HEK293 (cell line): ENCODE data around the gene ZSWIM3.

Source experiments
- CTCF ChIA-PET: fragments of 350-600 bp; formaldehyde crosslinking; extraction: SDS; loops from one replicate; lab custom pipeline; 2021; ENCODE audit warnings: antibody characterized with exemption; lab: Yijun Ruan, JAX
- POLR2A ChIA-PET: fragments of 300-600 bp; formaldehyde crosslinking; extraction: SDS; loops from one replicate; lab custom pipeline; 2020; ENCODE audit warnings: antibody characterized with exemption, inconsistent platforms; lab: Yijun Ruan, JAX
- H3K27ac ChIP-seq: fragments of 200-500 bp; sonication (Bioruptor generic); 2 replicates; pipeline ENCODE4 v1.5.1; 2014; ENCODE audit warnings: low read depth, low read length, control low read depth, inconsistent platforms; ENCODE audit errors: extremely low read depth
- H3K36me3 ChIP-seq, 2 experiments: fragments of 200-500 bp in 1 of 2; sonication (Bioruptor generic) in 1 of 2; 1 replicate in 1 of 2; 2 replicates in 1 of 2; pipeline ENCODE4 v1.5.1; 2014 to 2017; ENCODE audit warnings: inconsistent platforms in 2 of 2, low read length in 2 of 2; ENCODE audit not compliant: control insufficient read depth in 2 of 2, insufficient read depth in 1 of 2
- H3K4me1 ChIP-seq: fragments of 200-500 bp; sonication (Bioruptor generic); 2 replicates; pipeline ENCODE4 v1.5.1; 2014; ENCODE audit warnings: mild to moderate bottlenecking, low read length, inconsistent platforms; ENCODE audit not compliant: control insufficient read depth, insufficient read depth
- H3K4me3 ChIP-seq: 2 replicates; pipeline ENCODE4 v1.5.1; 2011; ENCODE audit warnings: low read depth, mild to moderate bottlenecking, control low read depth, low read length, moderate library complexity
- H3K9me3 ChIP-seq: fragments of 200-500 bp; sonication (Bioruptor generic); 2 replicates; pipeline ENCODE4 v1.5.1; 2014; ENCODE audit warnings: low read depth, low read length, inconsistent platforms; ENCODE audit not compliant: control insufficient read depth, insufficient read depth
- ELK4 ChIP-seq: IDR thresholded peaks from 2 replicates; pipeline ENCODE4 v1.6.1; 2011; ENCODE audit warnings: mild to moderate bottlenecking, low read depth, low read length, borderline replicate concordance
- IKZF3 ChIP-seq: fragments of 450-650 bp; IDR thresholded peaks from 2 replicates; pipeline ENCODE4 v1.5.0; 2018; ENCODE audit warnings: missing biosample characterization, mild to moderate bottlenecking, missing genetic modification characterization, moderate library complexity
- PRDM10 ChIP-seq: fragments of 450-650 bp; formaldehyde crosslinking; IDR thresholded peaks from 2 replicates; pipeline ENCODE4 v1.5.1; 2016; ENCODE audit warnings: missing biosample characterization, missing genetic modification characterization
- PRDM6 ChIP-seq: fragments of 450-650 bp; formaldehyde crosslinking; IDR thresholded peaks from 2 replicates; pipeline ENCODE4 v1.5.1; 2017; ENCODE audit warnings: missing biosample characterization, missing genetic modification characterization
- SCRT1 ChIP-seq: fragments of 450-650 bp; formaldehyde crosslinking; IDR thresholded peaks from 2 replicates; pipeline ENCODE4 v1.5.1; 2016; ENCODE audit warnings: missing biosample characterization, missing genetic modification characterization, borderline replicate concordance
- SCRT2 ChIP-seq: fragments of 450-650 bp; formaldehyde crosslinking; IDR thresholded peaks from 2 replicates; pipeline ENCODE4 v1.5.1; 2016; ENCODE audit warnings: missing biosample characterization, missing genetic modification characterization
- SP7 ChIP-seq: fragments of 450-650 bp; formaldehyde crosslinking; IDR thresholded peaks from 2 replicates; pipeline ENCODE4 v1.5.1; 2016; ENCODE audit warnings: missing biosample characterization, missing genetic modification characterization
- ZBTB17 ChIP-seq: fragments of 450-650 bp; formaldehyde crosslinking; IDR thresholded peaks from 2 replicates; pipeline ENCODE4 v1.5.1; 2016; ENCODE audit warnings: missing biosample characterization, missing genetic modification characterization
- ZBTB6 ChIP-seq: fragments of 450-650 bp; formaldehyde crosslinking; IDR thresholded peaks from 2 replicates; pipeline ENCODE4 v1.5.1; 2017; ENCODE audit warnings: missing biosample characterization, missing genetic modification characterization
- ZIC2 ChIP-seq: fragments of 450-650 bp; formaldehyde crosslinking; IDR thresholded peaks from 2 replicates; pipeline ENCODE4 v1.5.1; 2016; ENCODE audit warnings: missing biosample characterization, missing genetic modification characterization
- ZNF140 ChIP-seq: fragments of 450-650 bp; formaldehyde crosslinking; IDR thresholded peaks from 2 replicates; pipeline ENCODE4 v1.5.1; 2016; ENCODE audit warnings: missing biosample characterization, missing genetic modification characterization
- ZNF155 ChIP-seq: fragments of 450-650 bp; formaldehyde crosslinking; IDR thresholded peaks from 2 replicates; pipeline ENCODE4 v1.5.1; 2016; ENCODE audit warnings: missing biosample characterization, missing genetic modification characterization
- ZNF157 ChIP-seq: fragments of 450-650 bp; formaldehyde crosslinking; IDR thresholded peaks from 2 replicates; pipeline ENCODE4 v1.5.1; 2016; ENCODE audit warnings: missing biosample characterization, missing genetic modification characterization
- ZNF223 ChIP-seq: fragments of 450-650 bp; formaldehyde crosslinking; IDR thresholded peaks from 2 replicates; pipeline ENCODE4 v1.5.1; 2016; ENCODE audit warnings: missing biosample characterization, missing genetic modification characterization
- ZNF341 ChIP-seq: fragments of 450-650 bp; formaldehyde crosslinking; IDR thresholded peaks from 2 replicates; pipeline ENCODE4; 2016; ENCODE audit warnings: low read depth, missing biosample characterization, missing genetic modification characterization
- ZNF423 ChIP-seq: fragments of 450-650 bp; formaldehyde crosslinking; IDR thresholded peaks from 2 replicates; pipeline ENCODE4 v1.5.1; 2016; ENCODE audit warnings: missing biosample characterization, missing genetic modification characterization
- ZNF449 ChIP-seq: fragments of 450-650 bp; formaldehyde crosslinking; IDR thresholded peaks from 2 replicates; pipeline ENCODE4 v1.5.1; 2017; ENCODE audit warnings: missing biosample characterization, mild to moderate bottlenecking, missing genetic modification characterization, moderate library complexity
- ZNF600 ChIP-seq: fragments of 450-650 bp; formaldehyde crosslinking; IDR thresholded peaks from 2 replicates; pipeline ENCODE4 v1.5.1; 2016; ENCODE audit warnings: missing biosample characterization, missing genetic modification characterization
- ZNF701 ChIP-seq: fragments of 450-650 bp; formaldehyde crosslinking; IDR thresholded peaks from 2 replicates; pipeline ENCODE4 v1.5.1; 2016; ENCODE audit warnings: missing biosample characterization, missing genetic modification characterization

Gene ZSWIM3

GRCh38 chr20:45842169-45842812 lies 15.1 kb upstream of the ZSWIM3 start:
- CTCF ChIA-PET: interaction anchor here (0.8 kb wide), 1 partner anchor 43 kb away, joined by 4 read pairs; no protein-coding TSS in a partner anchor
- Histone ChIP-seq H3K27ac (no peak overlapping the region), H3K36me3 (peaks cover 5 to 71% of the 10 kb centered on the region in 2 experiments; a peak in 2 of 3 replicates), H3K9me3 (no peaks in the 10 kb centered on the region), H3K4me1 (no peaks in the 10 kb centered on the region), H3K4me3 (no peak overlapping the region)
- POLR2A ChIA-PET: interaction anchor here (0.9 to 1.3 kb wide), 3 partner anchors 12 to 92 kb away, joined by 3 to 4 read pairs (median 3); partner anchors contain the start of gene PCIF1
- TF ChIP-seq SP7 (tag by site-specific recombination) (peak; percentile 47; the same call in 1 of the 2 replicates), ZNF341 (peak; percentile 64), ZBTB17 (tag by site-specific recombination) (0 out of 2 replicates have a peak, but pooled peaks have one; percentile 27), PRDM6 (tag by site-specific recombination) (no peak)
- TF ChIP-seq, all 188 proteins: peak for 3

- Histone ChIP-seq H3K36me3 (peaks cover 5 to 78% of the 10 kb centered on the region in 2 experiments; a peak in 2 of 3 replicates), H3K4me3 (no peak overlapping the region), H3K4me1 (no peaks in the 10 kb centered on the region), H3K9me3 (no peaks in the 10 kb centered on the region), H3K27ac (no peak overlapping the region)
- ChIA-PET POLR2A (no interaction called here), CTCF (no interaction called here)
- TF ChIP-seq ZNF140 (tag by site-specific recombination) (no peak), ZNF155 (tag by site-specific recombination) (no peak), ZNF449 (tag by site-specific recombination) (no peak), ELK4 (no peak), ZNF223 (tag by site-specific recombination) (no peak), ZNF423 (no peak), ZNF701 (tag by site-specific recombination) (no peak), ZBTB6 (tag by site-specific recombination) (no peak), SCRT1 (tag by site-specific recombination) (peak; percentile 61; the same call in 1 of the 2 replicates), SCRT2 (tag by site-specific recombination) (peak; percentile 82), ZNF600 (0 out of 2 replicates have a peak, but pooled peaks have one; percentile 17)
Observed at GRCh38 chr20:45843506-45843905, 13.9 kb upstream of the ZSWIM3 start.

GRCh38 chr20:45845452-45845851 lies 12.0 kb upstream of the ZSWIM3 start:
- no peaks in the 10 kb centered on the region for H3K4me1 ChIP-seq
- peaks cover 5 to 83% of the 10 kb centered on the region in 2 experiments; a peak in 2 of 3 replicates for H3K36me3 ChIP-seq
- peak; percentile 69 for TF ChIP-seq PRDM10 (tag by site-specific recombination)
- TF ChIP-seq ZNF157 (tag by site-specific recombination): no peak
- peak; percentile 54 for TF ChIP-seq ZIC2 (tag by site-specific recombination)
- TF ChIP-seq IKZF3 (tag by site-specific recombination): no peak
- no peaks in the 10 kb centered on the region for H3K9me3 ChIP-seq
- CTCF ChIA-PET: interaction anchor here (0.7 to 1.0 kb wide), 2 partner anchors 11 to 46 kb away, joined by 4 read pairs; no protein-coding TSS in a partner anchor
- no peak overlapping the region for H3K27ac ChIP-seq
- no peak overlapping the region for H3K4me3 ChIP-seq
- POLR2A ChIA-PET: no interaction called here
